GM20431 (cell line): ENCODE measurements around the gene OBP2A.
"Not testable (repeated sequence)": the region's sequence is repeated elsewhere in the genome, so short reads cannot be mapped to it uniquely, and the experiment has no call there.

Experiments
- in situ Hi-C: fragments of 300-500 bp; cut with MseI, MboI; formaldehyde crosslinking; loops from one replicate; pipeline ENCODE4 v1.15.0; 2020; ENCODE audit warnings: low sequenced_read_pairs; ENCODE audit not compliant: unreplicated experiment

OBP2A gene, protein sequence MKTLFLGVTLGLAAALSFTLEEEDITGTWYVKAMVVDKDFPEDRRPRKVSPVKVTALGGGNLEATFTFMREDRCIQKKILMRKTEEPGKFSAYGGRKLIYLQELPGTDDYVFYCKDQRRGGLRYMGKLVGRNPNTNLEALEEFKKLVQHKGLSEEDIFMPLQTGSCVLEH

GRCh38 chr9:135545646-135546176, at the start of gene OBP2A:
Gene OBP2A, plus strand, starts transcription at chr9:135546126. Its CDS starts 55 bp downstream, at chr9:135546181.
- in situ Hi-C loops, result not testable (repeated sequence)

- in situ Hi-C loops, result no loop called here
These were observed 47.4 kb upstream of the OBP2A start for GRCh38 chr9:135498381-135499126.

DNA sequence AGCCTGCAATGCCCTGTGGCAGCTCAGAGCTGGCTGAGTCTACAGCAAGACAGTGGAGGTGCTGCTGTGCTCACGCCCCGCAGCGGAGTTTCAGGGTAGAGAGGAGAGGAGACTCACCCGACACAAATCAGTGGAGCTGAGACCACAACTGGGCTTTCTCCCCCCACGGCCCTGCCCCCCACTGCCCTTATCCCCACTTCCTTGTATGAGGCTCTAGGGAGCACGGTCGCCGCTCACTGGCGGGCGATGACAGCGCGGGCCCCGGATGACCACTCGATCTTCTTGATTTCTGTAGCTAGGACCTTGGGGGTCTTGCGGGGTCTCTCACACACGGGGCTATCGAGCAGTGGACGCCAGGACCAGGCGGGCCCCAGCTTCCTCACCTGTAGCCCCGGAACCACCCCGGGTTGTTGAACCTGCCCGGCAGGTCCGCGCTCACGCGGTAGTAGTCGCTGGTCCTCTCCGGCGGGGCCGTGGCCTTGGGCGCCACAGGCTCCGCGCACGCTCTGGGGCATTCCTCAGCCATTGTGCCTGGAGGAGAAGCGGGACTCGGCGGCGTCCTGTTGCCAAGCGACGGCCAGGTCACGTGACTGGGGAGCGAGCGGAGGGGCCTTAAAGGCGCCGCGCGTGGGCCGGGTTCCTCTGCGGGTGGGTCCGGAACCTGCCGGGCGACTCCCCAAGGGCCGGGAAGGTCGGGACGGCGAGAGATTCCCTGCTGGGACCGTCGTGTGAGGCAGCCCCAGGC, 46.4 kb upstream of the OBP2A start:
- in situ Hi-C loops, result no loop called here

- in situ Hi-C loops, result no loop called here
These were observed 45.8 kb upstream of the OBP2A start for GRCh38 chr9:135500071-135500524.

- in situ Hi-C loops, result no loop called here
These were observed 45.2 kb upstream of the OBP2A start, which contains the start of gene MRPS2 for GRCh38 chr9:135500525-135501260. Gene MRPS2, plus strand, starts transcription at chr9:135500682. Its CDS starts 29 bp downstream, at chr9:135500711.

- in situ Hi-C loops, result no loop called here
These were observed 44.4 kb upstream of the OBP2A start for GRCh38 chr9:135501261-135502167.

- in situ Hi-C loops, result no loop called here
These were observed 43.6 kb upstream of the OBP2A start for GRCh38 chr9:135502168-135502872.

DNA sequence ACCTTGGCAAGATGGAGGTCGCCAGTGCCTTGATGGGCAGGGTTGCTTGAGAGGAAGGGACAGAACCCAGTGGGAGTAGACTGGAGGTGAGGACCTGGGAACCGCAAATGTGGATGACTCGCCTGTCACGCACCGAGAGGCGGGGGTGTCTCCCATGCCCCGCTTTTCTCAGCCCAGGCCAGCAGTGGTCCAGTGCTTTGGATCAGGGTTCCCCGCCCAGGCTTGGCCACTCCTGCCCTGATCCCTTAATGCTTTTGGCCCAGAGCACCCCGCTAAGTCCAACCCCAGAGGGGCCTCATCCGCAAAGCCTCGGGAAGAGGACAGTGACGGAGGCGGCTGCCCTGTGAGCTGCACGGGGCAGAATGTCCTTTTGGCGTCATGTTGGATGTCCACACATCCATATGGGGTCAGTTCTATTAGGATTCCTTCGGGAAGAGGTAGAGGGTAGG, 43.0 kb upstream of the OBP2A start:
- in situ Hi-C loops, result no loop called here

- in situ Hi-C loops, result no loop called here
These were observed 42.3 kb upstream of the OBP2A start for GRCh38 chr9:135503371-135504261.

GRCh38 chr9:135504262-135505243, 41.4 kb upstream of the OBP2A start:
- in situ Hi-C loops, result no loop called here

- in situ Hi-C loops, result no loop called here
These were observed 40.3 kb upstream of the OBP2A start for GRCh38 chr9:135505406-135506187.

- in situ Hi-C loops, result no loop called here
These were observed 39.4 kb upstream of the OBP2A start for GRCh38 chr9:135506327-135507103.

DNA sequence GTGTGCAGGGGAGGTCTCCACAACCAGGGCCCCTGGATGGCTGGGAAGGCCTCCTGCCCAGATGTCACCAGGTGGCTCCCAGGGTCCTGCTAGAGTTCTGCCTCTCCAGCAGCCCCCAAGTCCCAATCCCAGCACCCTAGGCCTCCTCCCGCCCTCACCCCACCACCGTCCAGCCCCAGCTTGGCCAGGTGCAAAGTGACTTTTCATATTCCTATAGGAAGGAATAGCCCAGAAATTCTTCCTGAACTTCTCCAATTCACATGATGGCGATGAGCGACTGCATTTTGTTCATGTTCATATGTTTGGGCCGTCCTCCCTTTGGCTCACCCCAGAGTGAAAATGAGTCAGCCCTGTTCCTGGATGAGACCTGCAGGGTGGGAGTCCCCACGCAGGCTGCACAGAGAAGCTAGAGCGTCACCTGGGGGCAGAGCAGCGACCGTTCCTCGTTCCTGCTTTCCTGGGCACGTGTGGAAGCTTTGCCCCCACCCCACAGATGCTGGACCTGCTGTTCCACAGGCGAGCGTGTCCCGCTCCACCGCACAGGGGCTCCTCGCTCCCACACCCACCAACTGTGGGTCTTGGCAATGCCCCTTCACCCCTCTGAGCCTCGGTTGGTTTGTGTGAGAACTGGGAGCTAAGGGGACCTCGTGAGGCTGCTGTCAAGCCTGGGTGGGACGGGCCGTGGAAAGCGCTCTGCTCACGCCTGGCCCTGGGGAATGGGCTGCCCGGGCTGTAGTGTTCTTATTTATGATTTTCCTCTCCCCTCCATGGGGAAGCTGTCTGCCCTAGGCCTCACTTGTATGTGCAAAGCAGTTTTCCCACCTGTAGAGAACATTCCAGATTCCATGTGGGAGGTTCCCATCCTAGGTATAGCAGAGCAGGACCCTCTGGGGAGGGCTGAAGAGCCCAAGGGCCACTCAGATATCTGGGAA, 38.6 kb upstream of the OBP2A start:
- in situ Hi-C loops, result no loop called here
